H1 (cell line): ENCODE measurements around the gene TMEM220. TPM values are rescaled to one million over a fixed set of nuclear protein-coding genes. Genes with fewer than 3 reads are reported as not detected.
A peak's percentile ranks its signal among the peaks of the same experiment; 100 is the strongest.

Experiments
- HDAC2 ChIP-seq, 2 experiments: fragments of 300-600 bp in 1 of 2; sonication (generic) in 1 of 2; IDR thresholded peaks; 2 replicates each; pipeline ENCODE4 v1.6.1; 2011 to 2012; ENCODE audit warnings: low read depth in 2 of 2, low read length in 2 of 2, mild to moderate bottlenecking in 2 of 2, moderate library complexity in 2 of 2, borderline replicate concordance in 1 of 2, inconsistent platforms in 1 of 2
- polyA plus RNA-seq, 7 experiments: library from polyadenylated mRNA; depleted of rRNA in 3 of 7; stranded (reverse) in 5 of 7; unstranded in 2 of 7; fragments of >200 nt in 5 of 7; fragments of 200-250 nt in 2 of 7; gene quantifications; 1 replicate in 5 of 7; 2 replicates in 1 of 7; 4 replicates in 1 of 7; pipeline versions ENCODE4 v1.2.1 to v1.2.3, GENCODE V29; 2011 to 2013; ENCODE audit warnings: missing spikeins in 2 of 7, mixed read lengths in 2 of 7
- total RNA-seq: library from RNA; stranded (reverse); fragmentation: NEBNext Ultra II Directional; extraction: Animal tissue kit (Norgen Biotek cat#: 25700); gene quantifications from 2 replicates; pipeline ENCODE4 v1.2.1, GENCODE V29; 2021

Gene TMEM220
- total and polyA plus RNA-seq, 2 of the 8 experiments (the other 6 are each of a cell fraction or from before 2014, with no cell fraction given) = 3.8 to 4.1 TPM

- TF ChIP-seq HDAC2 (IDR thresholded peaks at IDR 0.05; ENCODE audit: borderline replicate concordance in 1 of 2, low read depth in 2 of 2, low read length in 2 of 2) = peak in 1 of 2 experiments; percentile 98; a peak in 1 of 4 replicates
- TF ChIP-seq, all 59 proteins: peak for 5
These were observed 24.3 kb upstream of the TMEM220 start (continued) for GRCh38 chr17:10754109-10754508.
